Trophoblast cell (in vitro differentiated cells and primary cell): ENCODE data around the gene COTL1.

Experiments used
- DNase-seq, 2 donors: peaks; one replicate each; pipeline ENCODE4 v3.0.0-alpha.2; 2016
- H2AFZ ChIP-seq: 2 replicates; pipeline ENCODE4 v1.6.1; 2013; ENCODE audit warnings: low read length, moderate library complexity, mild to moderate bottlenecking; ENCODE audit not compliant: insufficient read depth, poor library complexity
- H2AK5ac ChIP-seq: 2 replicates; pipeline ENCODE4 v1.6.1; 2013; ENCODE audit warnings: mild to moderate bottlenecking, low read length
- H2BK120ac ChIP-seq: 2 replicates; pipeline ENCODE4 v1.6.1; 2013; ENCODE audit warnings: low read length, mild to moderate bottlenecking, moderate library complexity; ENCODE audit not compliant: insufficient read depth, poor library complexity
- H2BK12ac ChIP-seq: 2 replicates; pipeline ENCODE4 v1.6.1; 2013; ENCODE audit warnings: mild to moderate bottlenecking, low read length, moderate library complexity
- H2BK5ac ChIP-seq: 2 replicates; pipeline ENCODE4 v1.6.1; 2013; ENCODE audit warnings: low read length, low read depth, moderate library complexity, mild to moderate bottlenecking; ENCODE audit not compliant: poor library complexity
- H3K14ac ChIP-seq: 2 replicates; pipeline ENCODE4 v1.6.1; 2013; ENCODE audit warnings: mild to moderate bottlenecking, low read length
- H3K18ac ChIP-seq: 2 replicates; pipeline ENCODE4 v1.6.1; 2013; ENCODE audit warnings: mild to moderate bottlenecking, low read length
- H3K23ac ChIP-seq: 2 replicates; pipeline ENCODE4 v1.6.1; 2013; ENCODE audit warnings: low read length
- H3K27ac ChIP-seq: 2 replicates; pipeline ENCODE4 v1.5.1; 2013; ENCODE audit warnings: low read depth, mild to moderate bottlenecking, inconsistent platforms, low read length, moderate library complexity
- H3K27me3 ChIP-seq: 2 replicates; pipeline ENCODE4 v1.6.1; 2013; ENCODE audit warnings: inconsistent platforms, mild to moderate bottlenecking, low read length, moderate library complexity; ENCODE audit not compliant: insufficient read depth
- H3K36me3 ChIP-seq, 2 experiments: 1 replicate in 1 of 2; 2 replicates in 1 of 2; pipeline ENCODE4 v1.6.1; 2013; ENCODE audit warnings: low read length in 2 of 2, mild to moderate bottlenecking in 2 of 2, moderate library complexity in 1 of 2; ENCODE audit not compliant: insufficient read depth in 2 of 2, control insufficient read depth in 1 of 2
- H3K4ac ChIP-seq: 2 replicates; pipeline ENCODE4 v1.6.1; 2013; ENCODE audit warnings: low read depth, mild to moderate bottlenecking, low read length, moderate library complexity
- H3K4me1 ChIP-seq, 2 experiments: 1 replicate in 1 of 2; 2 replicates in 1 of 2; pipeline ENCODE4 v1.6.1; 2013; ENCODE audit warnings: low read length in 2 of 2, mild to moderate bottlenecking in 2 of 2, moderate library complexity in 1 of 2; ENCODE audit not compliant: insufficient read depth in 2 of 2, control insufficient read depth in 1 of 2
- H3K4me2 ChIP-seq: 2 replicates; pipeline ENCODE4 v1.6.1; 2013; ENCODE audit warnings: inconsistent platforms, mild to moderate bottlenecking, low read length, moderate library complexity
- H3K4me3 ChIP-seq: 2 replicates; pipeline ENCODE4 v1.5.1; 2013; ENCODE audit warnings: mild to moderate bottlenecking, low read depth, low read length, inconsistent platforms
- H3K79me1 ChIP-seq: one replicate; pipeline ENCODE4 v1.6.1; 2013; ENCODE audit warnings: low read length
- H3K79me2 ChIP-seq: 2 replicates; pipeline ENCODE4 v1.6.1; 2013; ENCODE audit warnings: low read length, mild to moderate bottlenecking; ENCODE audit not compliant: control insufficient read depth, insufficient read depth, poor library complexity
- H3K9ac ChIP-seq: 2 replicates; pipeline ENCODE4 v1.6.1; 2013; ENCODE audit warnings: mild to moderate bottlenecking, low read length
- H3K9me3 ChIP-seq: 2 replicates; pipeline ENCODE4 v1.6.1; 2013; ENCODE audit warnings: low read depth, mild to moderate bottlenecking, control low read depth, inconsistent platforms, low read length; ENCODE audit not compliant: insufficient read depth
- H4K12ac ChIP-seq: 2 replicates; pipeline ENCODE4 v1.6.1; 2013; ENCODE audit warnings: low read depth, mild to moderate bottlenecking, low read length, moderate library complexity
- H4K8ac ChIP-seq: 2 replicates; pipeline ENCODE4 v1.6.1; 2013; ENCODE audit warnings: low read depth, mild to moderate bottlenecking, low read length, moderate library complexity
- H4K91ac ChIP-seq: one replicate; pipeline ENCODE4 v1.6.1; 2013; ENCODE audit warnings: low read depth, mild to moderate bottlenecking, low read length, moderate library complexity
- WGBS: extraction: QIAGEN DNeasy Blood & Tissue Kit; methylation state at CpG from one replicate; pipeline ENCODE4 v1.1.7; 2013; ENCODE audit warnings: missing lambda C conversion rate; ENCODE audit not compliant: insufficient read length, insufficient coverage; ENCODE audit errors: extremely low coverage; 5-methylcytosine and 5-hydroxymethylcytosine counted together

The COTL1 gene

DNA sequence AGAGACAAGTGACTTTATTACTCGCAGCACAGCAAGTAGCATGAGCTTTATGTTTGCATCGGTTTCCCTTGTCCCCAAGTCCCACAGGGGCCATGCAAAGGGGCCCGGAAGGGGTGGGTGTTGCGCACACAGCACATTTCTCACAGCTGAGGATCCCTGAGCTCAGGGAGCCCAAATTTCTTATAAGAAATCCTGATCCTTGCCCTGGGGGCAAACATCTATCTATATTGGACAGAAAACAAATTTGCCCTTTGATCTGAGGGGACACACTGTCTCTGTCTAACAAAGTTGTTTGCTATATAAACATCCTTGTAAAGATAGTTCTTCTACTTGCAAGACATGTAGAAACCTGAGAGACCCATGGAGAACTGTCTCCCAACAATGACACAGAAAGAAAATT is 77.7 kb downstream of the COTL1 start:
- WGBS: no CpG with 5 or more reads among the region's 4 CpGs
- Histone ChIP-seq H4K12ac (no peak overlapping the region), H3K14ac (no peak overlapping the region), H2AFZ (no peak overlapping the region), H2BK12ac (no peak overlapping the region), H3K4me1 (peaks cover 6 to 7% of the 10 kb centered on the region in 2 experiments), H4K8ac (no peak overlapping the region), H2BK5ac (no peak overlapping the region), H3K9ac (no peak overlapping the region), H3K79me2 (no peaks in the 10 kb centered on the region), H2BK120ac (no peak overlapping the region), H3K27ac (no peak overlapping the region), H3K27me3 (no peaks in the 10 kb centered on the region), H3K4me2 (no peak overlapping the region), H3K36me3 (no peaks in the 10 kb centered on the region), H3K9me3 (peaks cover 2% of the 10 kb centered on the region), H3K23ac (no peak overlapping the region), H2AK5ac (no peak overlapping the region), H3K4me3 (no peak overlapping the region), H4K91ac (no peak overlapping the region), H3K18ac (no peak overlapping the region), H3K4ac (no peak overlapping the region), H3K79me1 (peaks cover 2% of the 10 kb centered on the region)
- DNase-seq: no peak

DNA sequence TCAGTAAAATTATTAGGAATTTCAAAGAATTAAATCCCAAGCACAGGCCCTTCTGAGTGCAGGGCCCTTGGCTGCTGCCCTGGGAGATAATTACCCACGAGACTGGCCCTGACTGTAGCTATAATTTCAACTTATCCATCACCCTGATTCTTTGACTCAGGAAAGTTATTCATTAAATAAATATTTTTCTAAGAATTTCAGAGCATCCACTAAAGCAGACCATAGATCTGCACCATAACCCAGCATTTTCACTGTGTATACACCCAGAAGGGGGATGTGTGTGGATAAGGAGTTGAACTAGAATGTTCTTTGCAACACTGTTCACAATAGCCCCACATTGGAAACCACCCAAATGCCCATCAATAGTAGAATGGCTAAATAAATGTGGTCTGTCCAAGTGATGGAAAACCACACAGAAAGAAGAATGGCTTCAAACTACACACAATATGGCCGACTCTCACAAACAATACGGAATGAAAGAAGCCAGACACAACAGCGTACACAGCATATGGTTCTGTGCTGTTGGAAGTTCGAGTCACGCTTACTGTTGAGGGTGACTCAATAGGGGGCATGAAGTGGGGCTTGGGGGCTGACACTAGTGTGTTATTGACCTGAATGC is 79.5 kb downstream of the COTL1 start:
- Histone ChIP-seq H3K79me1 (peaks cover 7% of the 10 kb centered on the region), H3K4ac (no peak overlapping the region), H2BK5ac (no peak overlapping the region), H3K4me3 (no peak overlapping the region), H3K4me2 (no peak overlapping the region), H3K9ac (no peak overlapping the region), H4K91ac (no peak overlapping the region), H3K27me3 (no peaks in the 10 kb centered on the region), H3K9me3 (peaks cover 3% of the 10 kb centered on the region), H3K14ac (no peak overlapping the region), H4K8ac (no peak overlapping the region), H4K12ac (no peak overlapping the region), H3K27ac (no peak overlapping the region), H2BK120ac (no peak overlapping the region), H3K79me2 (no peaks in the 10 kb centered on the region), H2BK12ac (no peak overlapping the region), H3K18ac (no peak overlapping the region), H3K23ac (no peak overlapping the region), H2AFZ (no peak overlapping the region), H3K4me1 (peaks cover 6 to 7% of the 10 kb centered on the region in 2 experiments), H2AK5ac (no peak overlapping the region), H3K36me3 (no peaks in the 10 kb centered on the region)
- WGBS: no CpG with 5 or more reads among the region's 6 CpGs
- DNase-seq: no peak

DNA sequence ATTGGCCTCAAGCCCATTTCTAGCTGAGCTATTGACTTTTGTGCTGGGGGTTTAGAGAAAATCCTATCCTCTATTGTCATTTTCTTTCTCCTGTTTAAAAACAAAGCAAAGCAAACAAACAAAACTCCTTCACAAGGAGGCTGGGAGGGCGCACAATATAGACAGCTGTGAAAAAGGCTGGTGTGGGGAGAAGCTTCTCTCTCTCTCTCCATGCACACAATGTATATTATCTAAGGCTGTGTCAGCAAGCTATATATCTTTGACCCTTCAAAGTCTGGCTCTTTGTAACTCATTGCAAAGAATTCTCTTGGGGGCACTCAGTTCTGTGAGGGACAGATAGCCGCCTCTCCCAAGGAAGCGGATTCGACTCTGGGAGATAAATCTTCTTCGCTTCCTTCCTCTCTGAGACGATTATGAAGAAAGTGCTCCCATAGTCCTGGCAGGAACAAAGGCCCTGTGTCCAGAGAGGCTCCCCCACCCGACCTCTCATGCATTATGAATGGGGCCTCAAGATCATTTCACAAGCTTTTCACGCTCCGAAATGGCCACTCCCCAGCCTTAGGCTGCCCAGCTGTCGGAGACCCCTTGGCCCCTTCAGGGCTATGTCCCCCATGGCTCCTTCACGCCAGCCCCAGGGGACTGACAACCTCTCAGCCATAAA is 80.3 kb downstream of the COTL1 start:
- no CpG with 5 or more reads among the region's 11 CpGs for WGBS
- H2BK12ac ChIP-seq: no peak overlapping the region
- H3K9ac ChIP-seq: no peak overlapping the region
- peaks cover 12% of the 10 kb centered on the region for H3K79me1 ChIP-seq
- no peak overlapping the region for H3K4me2 ChIP-seq
- H3K4me3 ChIP-seq: no peak overlapping the region
- H2BK5ac ChIP-seq: no peak overlapping the region
- no peak overlapping the region for H3K23ac ChIP-seq
- peaks cover 11 to 13% of the 10 kb centered on the region in 2 experiments for H3K4me1 ChIP-seq
- H3K18ac ChIP-seq: no peak overlapping the region
- H3K4ac ChIP-seq: no peak overlapping the region
- H2AFZ ChIP-seq: no peak overlapping the region
- H3K14ac ChIP-seq: no peak overlapping the region
- H3K27ac ChIP-seq: no peak overlapping the region
- no peaks in the 10 kb centered on the region for H3K36me3 ChIP-seq
- H3K79me2 ChIP-seq: no peaks in the 10 kb centered on the region
- no peak overlapping the region for H2AK5ac ChIP-seq
- no peak for DNase-seq
- H3K27me3 ChIP-seq: no peaks in the 10 kb centered on the region
- H3K9me3 ChIP-seq: peaks cover 3% of the 10 kb centered on the region
- H4K12ac ChIP-seq: no peak overlapping the region
- no peak overlapping the region for H4K91ac ChIP-seq
- no peak overlapping the region for H2BK120ac ChIP-seq
- no peak overlapping the region for H4K8ac ChIP-seq

DNA sequence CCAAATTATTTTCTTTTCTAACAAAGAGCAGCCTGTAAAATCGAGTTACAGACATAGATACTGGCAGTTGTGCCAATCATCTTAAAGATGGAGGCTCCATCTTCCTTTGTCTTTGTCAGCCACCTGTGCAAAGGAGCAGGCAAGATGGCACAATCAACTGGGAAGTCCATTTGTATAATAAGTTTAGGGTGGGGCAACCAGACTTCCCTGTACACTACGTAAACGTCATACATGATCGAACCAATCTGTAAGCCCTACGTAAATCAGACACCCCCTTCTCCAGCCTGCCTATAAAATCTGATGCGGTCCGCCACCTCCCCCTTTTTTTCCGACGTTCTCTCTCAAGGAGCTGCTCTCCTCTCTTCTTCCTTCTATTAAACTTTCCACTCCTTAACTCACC is 82.0 kb downstream of the COTL1 start:
- H4K12ac ChIP-seq: no peak overlapping the region
- DNase-seq: no peak
- H4K8ac ChIP-seq: no peak overlapping the region
- no peak overlapping the region for H2AK5ac ChIP-seq
- peak overlapping the region; percentile 17 for H4K91ac ChIP-seq
- H3K9ac ChIP-seq: no peak overlapping the region
- H2BK120ac ChIP-seq: peak overlapping the region; percentile 18
- H3K9me3 ChIP-seq: peaks cover 3% of the 10 kb centered on the region
- no peak overlapping the region for H3K18ac ChIP-seq
- H3K27ac ChIP-seq: no peak overlapping the region
- H3K4ac ChIP-seq: no peak overlapping the region
- no peak overlapping the region for H3K14ac ChIP-seq
- H2BK12ac ChIP-seq: no peak overlapping the region
- no peak overlapping the region for H2BK5ac ChIP-seq
- H3K23ac ChIP-seq: no peak overlapping the region
- peaks cover 5% of the 10 kb centered on the region for H3K79me2 ChIP-seq
- peaks cover 21% of the 10 kb centered on the region for H3K79me1 ChIP-seq
- H3K27me3 ChIP-seq: no peaks in the 10 kb centered on the region
- H3K4me1 ChIP-seq: peaks cover 20 to 24% of the 10 kb centered on the region in 2 experiments
- H3K36me3 ChIP-seq: no peaks in the 10 kb centered on the region
- no peak overlapping the region for H3K4me2 ChIP-seq
- no CpG with 5 or more reads among the region's 9 CpGs for WGBS
- no peak overlapping the region for H3K4me3 ChIP-seq
- H2AFZ ChIP-seq: no peak overlapping the region
